Left renal pelvis (tissue), 4 donors: ENCODE results near the gene RABGAP1L. TPM values are rescaled to one million over a fixed set of nuclear protein-coding genes. Genes with fewer than 3 reads are reported as not detected.
A peak's percentile ranks its signal among the peaks of the same experiment; 100 is the strongest.
"Not testable (repeated sequence)": the region's sequence is repeated elsewhere in the genome, so short reads cannot be mapped to it uniquely, and the experiment has no call there.

Experiments
- DNase-seq, 4 donors: peaks; one replicate each; pipeline ENCODE4 v3.0.0-alpha.2; 2013; ENCODE audit warnings: low read depth in 4 of 4, low spot score in 3 of 4
- polyA plus RNA-seq, 4 donors: library from polyadenylated mRNA; unstranded; fragments of 120-200 nt; gene quantifications; one replicate each; pipeline ENCODE4 v1.2.1, GENCODE V29; 2013; ENCODE audit not compliant: insufficient read length in 4 of 4

The RABGAP1L gene
- polyA plus RNA-seq, 4 donors, result 23.9 to 32.5 (median 28.4) TPM

GRCh38 chr1:174643206-174643605 is 483.9 kb downstream of the RABGAP1L start:
- no peak for DNase-seq

- not testable (repeated sequence) for DNase-seq
Observed at GRCh38 chr1:174649572-174649971, 490.3 kb downstream of the RABGAP1L start.

GRCh38 chr1:174652569-174653280 is 493.4 kb downstream of the RABGAP1L start:
- no peak for DNase-seq

GRCh38 chr1:174654560-174654959 is 495.2 kb downstream of the RABGAP1L start:
- no peak for DNase-seq

GRCh38 chr1:174656409-174657059 is 497.2 kb downstream of the RABGAP1L start:
- no peak for DNase-seq

GRCh38 chr1:174657411-174657810 is 498.1 kb downstream of the RABGAP1L start:
- no peak for DNase-seq

- no peak for DNase-seq
Observed at GRCh38 chr1:174657893-174658292, 498.6 kb downstream of the RABGAP1L start.

GRCh38 chr1:174659823-174660222 is 500.5 kb downstream of the RABGAP1L start:
- DNase-seq, result no peak

- no peak for DNase-seq
Observed at GRCh38 chr1:174660476-174660875, 501.2 kb downstream of the RABGAP1L start.

- no peak for DNase-seq
Observed at GRCh38 chr1:174663358-174663757, 504.0 kb downstream of the RABGAP1L start.

- DNase-seq, result no peak
Observed at GRCh38 chr1:174666248-174666647, 506.9 kb downstream of the RABGAP1L start.

GRCh38 chr1:174671826-174672225 is 512.5 kb downstream of the RABGAP1L start:
- DNase-seq, result no peak

GRCh38 chr1:174676856-174677255 is 517.5 kb downstream of the RABGAP1L start:
- DNase-seq, result no peak

GRCh38 chr1:174678657-174679056 is 519.3 kb downstream of the RABGAP1L start:
- DNase-seq, result no peak

- DNase-seq, result no peak
Observed at GRCh38 chr1:174680101-174680500, 520.8 kb downstream of the RABGAP1L start.

GRCh38 chr1:174682419-174683008 is 523.2 kb downstream of the RABGAP1L start:
- DNase-seq, result peak in 3 of 4 donors; percentile 10 to 18 (median 15)

- DNase-seq, result no peak
Observed at GRCh38 chr1:174686213-174686612, 526.9 kb downstream of the RABGAP1L start.

GRCh38 chr1:174689524-174689923 is 530.2 kb downstream of the RABGAP1L start:
- DNase-seq, result no peak

GRCh38 chr1:174690266-174690665 is 530.9 kb downstream of the RABGAP1L start:
- DNase-seq, result no peak

GRCh38 chr1:174692313-174692712 is 533.0 kb downstream of the RABGAP1L start:
- DNase-seq, result no peak

GRCh38 chr1:174693085-174693484 is 533.8 kb downstream of the RABGAP1L start:
- DNase-seq, result no peak

- not testable (repeated sequence) for DNase-seq
Observed at GRCh38 chr1:174693539-174693938, 534.2 kb downstream of the RABGAP1L start.
